ENCODE measurements around the gene PTPN1. TPM values are rescaled to one million over a fixed set of nuclear protein-coding genes. Genes with fewer than 3 reads are reported as not detected.

Gene PTPN1
- total and polyA plus RNA-seq, 10 of the 15 experiments (the other 5 are each of a cell fraction or from before 2014, with no cell fraction given), result 15.9 to 74.7 (median 43.9) TPM

GRCh38 chr20:50574108-50574507 is 63.9 kb downstream of the PTPN1 start (continued):
- no peak for TF ChIP-seq BCLAF1 (IDR thresholded peaks at IDR 0.05)
- no peak for TF ChIP-seq CUX1 (IDR thresholded peaks at IDR 0.05; ENCODE audit: insufficient replicate concordance, low read depth, low read length)
- TF ChIP-seq RFX5 (IDR thresholded peaks at IDR 0.05; ENCODE audit: low read depth, low read length), result no peak

All from GM12878 (cell line).